PFSK-1 (cell line): ENCODE measurements around the gene NR0B2.

Experiments
- FOXP2 ChIP-seq: optimal IDR thresholded peaks from 2 replicates; pipeline ENCODE3; 2011; ENCODE audit warnings: borderline replicate concordance, control low read depth, inconsistent platforms; ENCODE audit not compliant: insufficient read depth; ENCODE audit errors: extremely low read length, extremely low read depth
- POLR2AphosphoS5 ChIP-seq: IDR thresholded peaks from 2 replicates; pipeline ENCODE4 v1.6.1; 2012; ENCODE audit warnings: low read depth, mild to moderate bottlenecking, control low read depth, low read length, moderate library complexity
- SIN3A ChIP-seq: IDR thresholded peaks from 2 replicates; pipeline ENCODE4 v1.6.1; 2012; ENCODE audit warnings: mild to moderate bottlenecking, low read length, moderate library complexity, borderline replicate concordance; ENCODE audit not compliant: insufficient read depth
- TAF1 ChIP-seq: IDR thresholded peaks from 2 replicates; pipeline ENCODE4 v1.6.1; 2012; ENCODE audit warnings: low read length, control low read depth, borderline replicate concordance; ENCODE audit not compliant: insufficient read depth
- TF ChIP-seq, protein P1 (sequence below), 2 experiments: IDR thresholded peaks; 2 replicates each; pipeline versions ENCODE4 v1.6.1 to v1.8.0; 2011 to 2012; ENCODE audit warnings: low read depth in 2 of 2, low read length in 2 of 2, control low read depth in 1 of 2, inconsistent platforms in 1 of 2, mild to moderate bottlenecking in 1 of 2, moderate library complexity in 1 of 2; ENCODE audit not compliant: insufficient read depth in 1 of 2

DNA sequence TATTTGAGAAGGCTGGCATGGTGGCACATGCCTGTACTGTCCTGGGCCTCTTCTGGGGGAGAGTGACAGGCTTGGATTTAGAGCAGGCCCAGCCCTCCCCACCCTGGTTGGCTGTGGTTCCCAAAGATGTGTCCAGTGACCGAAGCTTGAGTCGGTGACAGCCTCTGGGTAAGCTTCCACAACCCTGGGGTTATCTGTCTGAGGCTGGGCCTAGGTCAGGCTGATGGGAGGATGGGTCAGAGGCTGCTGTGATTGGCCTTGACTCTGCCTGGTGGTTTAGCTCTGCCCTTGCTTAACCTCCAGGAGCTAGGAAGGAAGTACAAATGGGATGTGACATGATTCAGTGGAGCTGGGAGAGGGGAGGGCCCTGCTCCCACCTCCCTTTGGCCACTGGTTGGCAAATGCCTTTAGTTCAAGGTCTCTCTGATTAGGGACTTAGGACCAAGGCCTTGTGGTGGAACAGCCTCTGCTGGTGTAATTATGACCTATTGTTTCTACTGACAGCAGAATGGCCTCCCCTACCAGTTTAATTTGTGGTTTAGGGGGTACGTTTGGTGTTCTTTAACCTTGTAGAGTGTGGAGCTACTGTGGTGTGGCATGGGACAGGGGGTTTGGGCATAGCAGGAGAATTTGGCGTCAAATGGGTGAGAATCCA is 24.4 kb upstream of the NR0B2 start:
- TF ChIP-seq POLR2AphosphoS5 (no peak), TAF1 (no peak), SIN3A (no peak), FOXP2 (no peak)
- TF ChIP-seq, protein P1, sequence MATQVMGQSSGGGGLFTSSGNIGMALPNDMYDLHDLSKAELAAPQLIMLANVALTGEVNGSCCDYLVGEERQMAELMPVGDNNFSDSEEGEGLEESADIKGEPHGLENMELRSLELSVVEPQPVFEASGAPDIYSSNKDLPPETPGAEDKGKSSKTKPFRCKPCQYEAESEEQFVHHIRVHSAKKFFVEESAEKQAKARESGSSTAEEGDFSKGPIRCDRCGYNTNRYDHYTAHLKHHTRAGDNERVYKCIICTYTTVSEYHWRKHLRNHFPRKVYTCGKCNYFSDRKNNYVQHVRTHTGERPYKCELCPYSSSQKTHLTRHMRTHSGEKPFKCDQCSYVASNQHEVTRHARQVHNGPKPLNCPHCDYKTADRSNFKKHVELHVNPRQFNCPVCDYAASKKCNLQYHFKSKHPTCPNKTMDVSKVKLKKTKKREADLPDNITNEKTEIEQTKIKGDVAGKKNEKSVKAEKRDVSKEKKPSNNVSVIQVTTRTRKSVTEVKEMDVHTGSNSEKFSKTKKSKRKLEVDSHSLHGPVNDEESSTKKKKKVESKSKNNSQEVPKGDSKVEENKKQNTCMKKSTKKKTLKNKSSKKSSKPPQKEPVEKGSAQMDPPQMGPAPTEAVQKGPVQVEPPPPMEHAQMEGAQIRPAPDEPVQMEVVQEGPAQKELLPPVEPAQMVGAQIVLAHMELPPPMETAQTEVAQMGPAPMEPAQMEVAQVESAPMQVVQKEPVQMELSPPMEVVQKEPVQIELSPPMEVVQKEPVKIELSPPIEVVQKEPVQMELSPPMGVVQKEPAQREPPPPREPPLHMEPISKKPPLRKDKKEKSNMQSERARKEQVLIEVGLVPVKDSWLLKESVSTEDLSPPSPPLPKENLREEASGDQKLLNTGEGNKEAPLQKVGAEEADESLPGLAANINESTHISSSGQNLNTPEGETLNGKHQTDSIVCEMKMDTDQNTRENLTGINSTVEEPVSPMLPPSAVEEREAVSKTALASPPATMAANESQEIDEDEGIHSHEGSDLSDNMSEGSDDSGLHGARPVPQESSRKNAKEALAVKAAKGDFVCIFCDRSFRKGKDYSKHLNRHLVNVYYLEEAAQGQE (IDR thresholded peaks at IDR 0.05; ENCODE audit: insufficient read depth in 1 of 2, low read depth in 2 of 2, low read length in 2 of 2), result no peak
